GM12891 (cell line): Measurements from ENCODE around the gene EVC2.

ENCODE experiments used
- DNase-seq: peaks from one replicate; pipeline ENCODE4 v3.0.0; 2011; ENCODE audit warnings: low spot score; ENCODE audit not compliant: insufficient read length
- FAIRE-seq: peaks from 2 replicates; lab custom pipeline; 2011; peaks lifted over from hg19 to GRCh38; lab: Jason Lieb, UNC
- PAX5 ChIP-seq: IDR thresholded peaks from 2 replicates; pipeline ENCODE4 v1.6.1; 2011; ENCODE audit warnings: low read length, moderate library complexity, mild to moderate bottlenecking; ENCODE audit not compliant: insufficient read depth, severe bottlenecking
- POLR2A ChIP-seq: IDR thresholded peaks from 2 replicates; pipeline ENCODE4 v1.6.1; 2011; ENCODE audit warnings: low read depth, low read length, control low read depth
- POLR2AphosphoS5 ChIP-seq: IDR thresholded peaks from 2 replicates; pipeline ENCODE4 v1.6.1; 2011; ENCODE audit warnings: low read depth, low read length, control low read depth
- POU2F2 ChIP-seq: IDR thresholded peaks from 2 replicates; pipeline ENCODE4 v1.6.1; 2011; ENCODE audit warnings: low read depth, mild to moderate bottlenecking, control low read depth, low read length, moderate library complexity
- SPI1 ChIP-seq: IDR thresholded peaks from 2 replicates; pipeline ENCODE4 v1.6.1; 2011; ENCODE audit warnings: low read depth, low read length, control low read depth
- TAF1 ChIP-seq: IDR thresholded peaks from 2 replicates; pipeline ENCODE4 v1.6.1; 2011; ENCODE audit warnings: low read depth, low read length, control low read depth

EVC2 gene

DNA sequence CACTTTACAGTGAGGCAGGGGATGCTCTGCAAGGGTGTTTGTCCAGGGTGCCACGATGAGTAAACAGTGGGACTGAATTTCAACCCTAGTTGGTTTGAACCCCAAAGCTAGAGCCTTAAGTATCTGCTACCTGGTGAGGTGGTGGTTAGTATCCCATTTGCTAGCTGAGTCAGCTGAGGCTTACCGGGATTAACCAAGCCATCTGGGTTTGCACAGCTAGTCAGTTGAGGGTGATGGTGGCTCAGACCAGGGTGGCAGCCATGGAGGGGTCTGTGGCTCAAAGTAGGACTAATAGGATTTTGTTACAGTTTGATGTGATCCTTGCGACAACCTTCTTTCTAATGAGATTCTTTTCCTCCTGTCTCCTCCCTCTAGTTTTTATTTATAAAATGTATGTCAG lies 4.6 kb upstream of the EVC2 start:
- TF ChIP-seq SPI1 (no peak), TAF1 (no peak), POU2F2 (no peak), POLR2AphosphoS5 (no peak), PAX5 (no peak), POLR2A (no peak)
- peak; percentile 48 for FAIRE-seq
- no peak for DNase-seq

DNA sequence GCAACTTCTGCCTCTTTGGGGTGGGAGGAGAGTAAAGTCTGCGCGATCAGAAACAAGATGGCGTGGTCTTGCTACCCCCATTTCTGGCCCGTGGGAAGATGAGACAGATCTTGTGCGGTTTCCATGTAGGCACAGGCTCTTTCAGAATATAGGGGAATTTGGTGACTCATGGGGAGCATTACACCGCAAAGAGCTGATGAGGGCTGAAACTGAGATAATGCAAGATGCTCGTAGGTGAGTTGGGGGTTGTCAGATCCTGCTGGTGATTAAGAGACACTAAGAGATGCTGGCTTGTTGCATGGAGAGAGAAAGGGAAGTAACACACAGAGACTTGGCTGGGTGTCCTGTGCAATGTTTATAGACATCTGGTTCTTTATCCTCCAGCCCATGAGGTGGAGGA lies 4.2 kb upstream of the EVC2 start:
- TF ChIP-seq TAF1 = no peak
- peak; percentile 25; the same call in 1 of the 2 replicates for TF ChIP-seq POLR2AphosphoS5
- 0 out of 2 replicates have a peak, but pooled peaks have one; percentile 54 for TF ChIP-seq POU2F2
- TF ChIP-seq POLR2A = peak; percentile 45; the same call in 1 of the 2 replicates
- TF ChIP-seq PAX5 = no peak
- no peak for TF ChIP-seq SPI1
- FAIRE-seq = peak; percentile 77
- DNase-seq = no peak

DNA sequence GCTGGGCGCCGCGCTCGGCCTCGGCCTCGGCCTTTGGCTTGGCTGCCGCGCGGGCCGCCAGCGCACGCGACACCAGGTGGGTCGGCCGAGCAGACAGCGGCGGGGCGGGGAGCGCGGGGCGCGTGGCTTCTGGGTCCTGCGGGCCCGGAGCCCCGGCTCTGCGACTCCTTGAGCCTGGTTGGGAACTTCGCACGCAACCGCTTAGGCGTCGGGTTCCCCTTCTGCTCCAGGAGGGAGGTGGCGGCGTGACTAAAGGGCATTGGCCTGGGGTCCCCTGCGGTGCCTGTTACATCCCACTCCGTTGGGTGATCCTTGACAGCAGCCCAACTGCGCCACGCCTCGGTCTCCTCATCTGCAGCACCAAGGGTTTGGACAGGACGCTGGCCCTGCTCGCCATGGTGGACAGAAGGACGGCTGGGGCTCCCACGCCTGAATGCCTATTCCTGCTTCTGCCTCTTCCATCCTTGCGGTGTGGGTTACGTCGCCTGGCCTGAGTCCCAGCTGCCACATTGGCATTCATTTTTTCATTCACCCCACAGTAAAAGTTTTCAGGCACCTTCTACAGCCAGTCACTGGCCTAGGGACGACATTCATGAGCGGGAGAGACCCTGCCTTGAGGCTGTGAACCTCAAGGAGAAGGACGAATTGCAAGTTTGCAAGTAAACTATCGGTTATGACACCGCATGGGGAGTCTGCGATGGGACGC lies 3.3 kb upstream of the EVC2 start:
- TF ChIP-seq POLR2A = no peak
- TF ChIP-seq POU2F2 = no peak
- no peak for TF ChIP-seq TAF1
- no peak for TF ChIP-seq POLR2AphosphoS5
- no peak for TF ChIP-seq PAX5
- no peak for TF ChIP-seq SPI1
- FAIRE-seq (no peak), DNase-seq (no peak)

DNA sequence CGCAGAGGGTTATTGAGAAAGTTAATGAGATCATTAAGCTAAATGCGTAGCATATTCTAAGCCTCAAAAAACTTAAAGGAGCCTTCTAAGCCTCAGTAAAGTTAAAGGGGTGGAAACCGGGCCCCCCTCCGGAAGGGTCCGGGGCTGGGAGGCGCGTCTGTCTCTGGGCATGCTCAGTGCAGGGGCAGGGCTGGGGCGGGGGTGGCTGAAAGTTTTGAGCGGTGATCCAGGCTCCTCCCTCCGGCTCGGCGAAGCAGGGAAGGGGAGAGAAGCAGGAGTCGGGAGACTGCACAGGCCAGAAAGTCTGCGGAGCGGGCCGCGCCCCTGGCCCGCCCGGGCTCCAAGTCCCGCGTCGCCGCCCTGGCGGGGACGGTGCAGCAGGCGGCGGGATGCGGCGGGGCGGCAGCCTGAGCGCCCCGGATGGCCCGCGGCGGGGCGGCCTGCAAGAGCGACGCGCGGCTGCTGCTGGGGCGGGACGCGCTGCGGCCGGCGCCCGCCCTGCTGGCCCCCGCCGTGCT lies 2.7 kb upstream of the EVC2 start, which contains the start of gene EVC:
Gene EVC (plus strand): TSS at position 241 of the 518 bp plus-strand sequence. CDS start 180 bp downstream, at position 421.
- FAIRE-seq (no peak), DNase-seq (peak; percentile 44)
- TF ChIP-seq TAF1 (0 out of 2 replicates have a peak, but pooled peaks have one; percentile 37), POLR2AphosphoS5 (no peak; the same call in none of the 2 replicates), POLR2A (no peak; the same call in 1 of the 2 replicates)

DNA sequence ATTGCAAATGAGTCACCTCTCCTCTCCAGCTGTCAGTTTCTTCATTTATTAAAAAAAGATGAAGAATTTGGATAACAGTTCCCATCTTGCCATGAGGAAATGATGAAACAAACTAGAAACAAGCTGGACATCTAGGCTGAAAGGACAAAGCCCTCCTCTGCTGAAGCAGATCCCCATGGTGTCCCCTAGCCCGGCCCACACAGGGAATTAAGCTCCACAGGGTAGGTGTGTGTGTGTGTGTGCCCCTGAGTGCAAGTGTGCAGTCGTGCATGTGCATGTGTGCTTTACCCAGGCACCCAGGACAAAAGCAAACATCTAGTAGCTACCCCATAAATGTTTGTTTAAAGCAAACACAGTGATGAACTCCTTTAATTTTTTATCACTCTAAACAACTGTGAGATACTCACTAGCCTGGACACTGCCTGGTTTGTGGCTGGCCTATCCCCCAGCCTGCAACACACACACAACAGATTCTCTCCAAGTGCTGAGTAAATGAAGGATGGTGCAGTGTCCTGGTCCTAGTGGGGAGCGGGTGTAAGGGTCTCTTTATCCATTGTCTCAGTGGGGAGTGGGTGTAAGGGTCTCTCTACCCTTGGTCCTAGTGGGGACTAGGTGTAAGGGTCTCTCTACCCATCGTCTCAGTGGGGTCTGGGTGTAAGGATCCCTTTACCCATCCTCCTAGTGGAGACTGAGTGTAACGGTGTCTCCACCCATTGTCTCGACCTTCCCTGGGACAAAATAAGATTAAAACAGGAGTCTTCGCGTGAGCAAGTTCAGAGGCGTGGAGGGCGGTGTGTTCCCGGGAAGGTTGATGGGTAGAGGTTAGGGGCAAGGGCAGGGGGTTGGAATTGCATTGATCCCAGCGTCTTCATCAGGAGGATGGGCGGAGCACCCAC lies 2.0 kb upstream of the EVC2 start:
- FAIRE-seq = no peak
- no peak for DNase-seq
- TF ChIP-seq POU2F2 (no peak), TAF1 (no peak), POLR2AphosphoS5 (no peak), PAX5 (no peak), SPI1 (no peak), POLR2A (no peak)

DNA sequence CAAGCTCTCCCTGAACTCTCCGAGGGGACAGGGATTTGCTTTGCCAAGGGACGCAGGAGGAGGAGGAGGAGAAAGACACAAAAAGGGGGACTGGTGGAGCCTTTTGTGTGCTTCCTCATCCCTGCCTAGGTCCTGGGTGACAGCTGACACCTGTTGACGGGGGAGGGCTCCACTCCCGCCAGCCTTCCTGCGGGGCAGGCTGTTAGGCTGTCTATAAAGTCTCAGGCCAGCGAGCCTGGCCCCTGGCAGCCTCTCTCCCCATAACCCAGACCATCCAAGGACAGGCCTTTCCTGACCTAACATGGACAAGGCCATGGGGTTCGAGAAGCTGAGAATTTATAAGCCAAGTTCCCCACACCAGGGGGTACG lies 832 bp upstream of the EVC2 start:
- DNase-seq = no peak
- no peak for FAIRE-seq
- no peak for TF ChIP-seq PAX5
- no peak for TF ChIP-seq POU2F2
- TF ChIP-seq SPI1 = no peak
- TF ChIP-seq TAF1 = no peak
- no peak for TF ChIP-seq POLR2AphosphoS5
- no peak for TF ChIP-seq POLR2A

DNA sequence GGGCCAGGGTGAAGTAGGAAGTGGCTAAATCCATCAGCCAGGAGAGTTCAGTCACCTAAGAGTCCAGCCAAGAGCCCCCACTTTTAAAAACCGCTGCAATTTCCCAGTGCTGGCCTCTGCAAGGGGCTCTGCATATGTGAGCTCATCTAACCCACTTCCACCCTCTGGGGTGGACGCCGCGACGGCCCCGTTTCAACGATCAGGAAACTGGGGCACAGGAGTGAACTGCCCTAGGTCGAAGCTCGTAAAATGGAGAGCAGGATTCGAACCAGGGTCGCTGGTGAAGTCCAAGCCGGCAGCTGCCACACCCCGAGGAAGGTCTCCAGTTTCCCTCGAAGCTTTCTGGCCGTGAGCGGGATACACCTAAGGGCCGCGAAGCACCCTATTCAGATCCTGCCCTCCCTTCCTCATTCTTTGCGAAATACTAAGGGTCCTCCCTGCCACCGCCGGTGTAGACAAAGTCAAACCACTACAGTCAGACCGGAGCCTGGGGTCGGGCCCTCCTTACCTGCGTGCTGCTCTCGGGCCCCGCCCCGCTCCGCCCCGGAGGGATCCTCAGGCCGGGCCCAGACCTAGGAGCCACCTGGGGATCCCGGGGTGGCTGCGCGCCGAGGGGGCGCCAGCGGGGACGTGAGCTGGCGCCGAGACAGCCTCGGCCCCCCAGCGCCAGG lies 446 bp downstream of the EVC2 start:
- FAIRE-seq (no peak), DNase-seq (no peak)
- TF ChIP-seq PAX5 (no peak), TAF1 (no peak), POLR2AphosphoS5 (no peak), POLR2A (no peak)

DNA sequence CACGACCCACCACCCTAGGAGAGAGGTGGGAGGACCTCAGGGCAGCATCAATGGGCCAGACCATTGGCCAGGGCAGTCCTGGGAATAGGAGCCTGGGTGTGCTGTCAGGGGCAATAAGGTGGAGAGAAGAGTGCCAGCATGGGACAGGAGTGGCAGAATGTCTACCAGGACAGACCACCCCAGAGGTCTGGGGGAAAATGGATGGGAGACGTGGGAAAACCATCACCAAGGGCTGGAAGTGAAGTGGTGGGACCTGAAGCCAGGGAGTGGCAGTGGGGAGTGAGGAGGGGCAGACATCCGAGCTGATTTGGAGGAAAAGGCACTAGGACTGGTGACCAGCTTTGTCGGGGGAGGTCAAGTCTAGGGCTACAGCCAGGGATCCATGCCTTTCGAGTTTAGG lies 993 bp downstream of the EVC2 start:
- TF ChIP-seq TAF1 (no peak), PAX5 (no peak), POLR2A (no peak), SPI1 (no peak), POU2F2 (no peak), POLR2AphosphoS5 (no peak)
- no peak for FAIRE-seq

More for the DNA sequence above, 993 bp downstream of the EVC2 start:
- no peak for DNase-seq
